ENCODE data around the gene IFT57. TPM values are rescaled to one million over a fixed set of nuclear protein-coding genes. Genes with fewer than 3 reads are reported as not detected.

IFT57 gene
- total RNA-seq, 1 donor from 2014 or later, result 27.5 TPM

GRCh38 chr3:108125153-108125543 is 97.1 kb downstream of the IFT57 start:
- no peak overlapping the region for H3K4me3 Mint-ChIP-seq (ENCODE audit: unreplicated experiment)
- no peak overlapping the region for H3K27ac Mint-ChIP-seq (ENCODE audit: unreplicated experiment)
- H3K9ac ChIP-seq (ENCODE audit: low read length), result no peak overlapping the region
- TF ChIP-seq EZH2 (IDR thresholded peaks at IDR 0.05; ENCODE audit: insufficient read depth, low read length) (no peak), CTCF (IDR thresholded peaks at IDR 0.05; ENCODE audit: insufficient read depth, low read depth, low read length) (no peak)
- no peak overlapping the region for H2AFZ ChIP-seq (ENCODE audit: low read depth, low read length)
- H3K27ac ChIP-seq (ENCODE audit: low read depth, low read length), result no peak overlapping the region
- peaks cover 4% of the 10 kb centered on the region for H3K27me3 Mint-ChIP-seq (ENCODE audit: low read depth, unreplicated experiment)
- H3K4me3 ChIP-seq (ENCODE audit: insufficient read depth, low read depth, low read length), result no peak overlapping the region
- H3K4me2 ChIP-seq (ENCODE audit: low read length), result no peak overlapping the region
- H3K27me3 ChIP-seq (ENCODE audit: insufficient read depth, low read length), result no peaks in the 10 kb centered on the region
- no peaks in the 10 kb centered on the region for H4K20me1 ChIP-seq (ENCODE audit: insufficient read depth, low read length)
- DNase-seq (ENCODE audit: low read depth), result no peak
- no peaks in the 10 kb centered on the region for H3K36me3 Mint-ChIP-seq (ENCODE audit: low read depth, unreplicated experiment)
- peaks cover 9% of the 10 kb centered on the region for H3K4me1 Mint-ChIP-seq (ENCODE audit: low read depth, unreplicated experiment)
- H3K9me3 Mint-ChIP-seq (ENCODE audit: unreplicated experiment), result no peaks in the 10 kb centered on the region
- no peaks in the 10 kb centered on the region for H3K9me3 ChIP-seq (ENCODE audit: insufficient read depth, low read depth, low read length)
- peaks cover 3% of the 10 kb centered on the region for H3K4me1 ChIP-seq (ENCODE audit: insufficient read depth, low read length)
- FAIRE-seq, result no peak
- H3K79me2 ChIP-seq (ENCODE audit: insufficient read depth, low read length), result no peaks in the 10 kb centered on the region
- no peaks in the 10 kb centered on the region for H3K36me3 ChIP-seq (ENCODE audit: insufficient read depth, low read length)

DNA sequence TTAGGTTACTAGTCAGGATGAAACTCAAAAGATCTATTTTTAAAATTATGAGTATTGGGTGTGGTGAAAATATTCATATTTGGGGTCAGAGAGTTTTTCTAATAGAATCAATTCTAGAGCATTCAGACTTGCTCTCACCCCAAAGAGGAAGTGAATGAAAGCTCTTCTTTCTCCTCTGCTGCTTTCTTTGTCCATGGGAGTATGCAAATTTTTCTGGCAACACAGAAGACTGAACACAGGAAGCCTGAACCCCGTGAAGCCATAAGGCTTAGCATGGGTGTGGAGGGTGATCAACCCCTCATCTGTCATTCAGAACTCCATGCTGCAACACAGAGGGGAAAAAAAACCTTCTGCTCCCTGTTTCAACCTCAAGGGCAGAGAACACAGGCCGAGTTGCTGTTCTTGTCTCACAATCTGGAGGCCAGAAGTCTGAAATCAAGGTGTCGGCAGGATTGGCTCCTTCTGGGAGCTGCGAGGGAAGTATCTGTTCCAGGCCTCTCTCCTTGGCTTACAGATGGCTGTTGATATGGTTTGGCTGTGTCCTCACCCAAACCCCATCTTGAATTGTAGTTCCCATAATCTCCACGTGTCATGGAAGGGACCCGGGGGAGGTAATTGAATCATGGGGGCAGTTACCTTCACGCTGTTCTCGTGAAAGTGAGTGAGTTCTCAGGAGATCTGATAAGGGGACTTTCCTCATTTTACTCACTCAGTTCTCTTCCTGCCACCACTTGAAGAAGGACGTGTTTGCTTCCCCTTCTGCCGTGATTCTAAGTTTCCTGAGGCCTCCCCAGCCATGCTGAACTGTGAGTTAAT is 97.7 kb downstream of the IFT57 start:
- H3K4me1 ChIP-seq (ENCODE audit: insufficient read depth, low read length), result no peaks in the 10 kb centered on the region
- DNase-seq (ENCODE audit: low read depth), result no peak
- peak overlapping the region; percentile 58 for H2AFZ ChIP-seq (ENCODE audit: low read depth, low read length)

More for the DNA sequence above, 97.7 kb downstream of the IFT57 start:
- FAIRE-seq, result no peak
- no peaks in the 10 kb centered on the region for H3K36me3 Mint-ChIP-seq (ENCODE audit: low read depth, unreplicated experiment)
- Histone ChIP-seq H3K9me3 (ENCODE audit: insufficient read depth, low read depth, low read length) (no peaks in the 10 kb centered on the region), H3K9ac (ENCODE audit: low read length) (no peak overlapping the region), H3K27me3 (ENCODE audit: insufficient read depth, low read length) (no peaks in the 10 kb centered on the region), H3K4me2 (ENCODE audit: low read length) (no peak overlapping the region), H3K4me3 (ENCODE audit: insufficient read depth, low read depth, low read length) (no peak overlapping the region), H3K27ac (ENCODE audit: low read depth, low read length) (no peak overlapping the region), H4K20me1 (ENCODE audit: insufficient read depth, low read length) (no peaks in the 10 kb centered on the region), H3K79me2 (ENCODE audit: insufficient read depth, low read length) (no peaks in the 10 kb centered on the region), H3K36me3 (ENCODE audit: insufficient read depth, low read length) (no peaks in the 10 kb centered on the region)
- no peak overlapping the region for H3K4me3 Mint-ChIP-seq (ENCODE audit: unreplicated experiment)
- no peaks in the 10 kb centered on the region for H3K9me3 Mint-ChIP-seq (ENCODE audit: unreplicated experiment)
- no peak overlapping the region for H3K27ac Mint-ChIP-seq (ENCODE audit: unreplicated experiment)
- TF ChIP-seq EZH2 (IDR thresholded peaks at IDR 0.05; ENCODE audit: insufficient read depth, low read length) (no peak), CTCF (IDR thresholded peaks at IDR 0.05; ENCODE audit: insufficient read depth, low read depth, low read length) (no peak)
- peaks cover 9% of the 10 kb centered on the region for H3K4me1 Mint-ChIP-seq (ENCODE audit: low read depth, unreplicated experiment)
- H3K27me3 Mint-ChIP-seq (ENCODE audit: low read depth, unreplicated experiment), result peaks cover 4% of the 10 kb centered on the region
